ENCODE measurements around the gene PAX5.

PAX5 gene

GRCh38 chr9:36937951-36938350 is 96.1 kb downstream of the PAX5 start:
- no peak for DNase-seq
- H3K9me3 ChIP-seq (ENCODE audit: severe bottlenecking): no peaks in the 10 kb centered on the region
- no peak for TF ChIP-seq CTCF (IDR thresholded peaks at IDR 0.05; ENCODE audit: low read depth, low read length)
- H3K4me3 ChIP-seq (ENCODE audit: low read depth, low read length): no peak overlapping the region
- H3K27ac ChIP-seq: peak overlapping the region; percentile 75
- no peaks in the 10 kb centered on the region for H3K27me3 ChIP-seq (ENCODE audit: insufficient read depth, low read depth, severe bottlenecking)
- peaks cover 45% of the 10 kb centered on the region for H3K36me3 ChIP-seq

- DNase-seq: no peak
- peaks cover 4% of the 10 kb centered on the region for H3K9me3 ChIP-seq (ENCODE audit: severe bottlenecking)
- H3K27me3 ChIP-seq (ENCODE audit: insufficient read depth, low read depth, severe bottlenecking): no peaks in the 10 kb centered on the region
- no peak for TF ChIP-seq CTCF (IDR thresholded peaks at IDR 0.05; ENCODE audit: low read depth, low read length)
- H3K36me3 ChIP-seq: peaks cover 48% of the 10 kb centered on the region
- H3K27ac ChIP-seq: no peak overlapping the region
- H3K4me3 ChIP-seq (ENCODE audit: low read depth, low read length): no peak overlapping the region
These were observed 96.7 kb downstream of the PAX5 start for GRCh38 chr9:36937346-36937745.

- Histone ChIP-seq H3K36me3 (peaks cover 51% of the 10 kb centered on the region), H3K9me3 (ENCODE audit: severe bottlenecking) (peaks cover 6% of the 10 kb centered on the region), H3K27me3 (ENCODE audit: insufficient read depth, low read depth, severe bottlenecking) (no peaks in the 10 kb centered on the region), H3K4me3 (ENCODE audit: low read depth, low read length) (no peak overlapping the region), H3K27ac (no peak overlapping the region)
- no peak for DNase-seq
- TF ChIP-seq CTCF (IDR thresholded peaks at IDR 0.05; ENCODE audit: low read depth, low read length): no peak
These were observed 97.6 kb downstream of the PAX5 start for GRCh38 chr9:36936498-36936831.

GRCh38 chr9:36935768-36936497 is 98.1 kb downstream of the PAX5 start:
- Histone ChIP-seq H3K27ac (no peak overlapping the region), H3K9me3 (ENCODE audit: severe bottlenecking) (peaks cover 6% of the 10 kb centered on the region), H3K27me3 (ENCODE audit: insufficient read depth, low read depth, severe bottlenecking) (no peaks in the 10 kb centered on the region), H3K36me3 (peaks cover 51% of the 10 kb centered on the region), H3K4me3 (ENCODE audit: low read depth, low read length) (no peak overlapping the region)
- no peak for TF ChIP-seq CTCF (IDR thresholded peaks at IDR 0.05; ENCODE audit: low read depth, low read length)
- DNase-seq: no peak

GRCh38 chr9:36935332-36935731 is 98.7 kb downstream of the PAX5 start:
- H3K36me3 ChIP-seq: peaks cover 49% of the 10 kb centered on the region
- peaks cover 6% of the 10 kb centered on the region for H3K9me3 ChIP-seq (ENCODE audit: severe bottlenecking)
- no peak for TF ChIP-seq CTCF (IDR thresholded peaks at IDR 0.05; ENCODE audit: low read depth, low read length)
- no peak for DNase-seq
- no peaks in the 10 kb centered on the region for H3K27me3 ChIP-seq (ENCODE audit: insufficient read depth, low read depth, severe bottlenecking)
- H3K27ac ChIP-seq: no peak overlapping the region
- H3K4me3 ChIP-seq (ENCODE audit: low read depth, low read length): no peak overlapping the region

- H3K4me3 ChIP-seq (ENCODE audit: low read depth, low read length): no peak overlapping the region
- H3K27me3 ChIP-seq (ENCODE audit: insufficient read depth, low read depth, severe bottlenecking): no peaks in the 10 kb centered on the region
- no peak for TF ChIP-seq CTCF (IDR thresholded peaks at IDR 0.05; ENCODE audit: low read depth, low read length)
- H3K36me3 ChIP-seq: peaks cover 48% of the 10 kb centered on the region
- no peak overlapping the region for H3K27ac ChIP-seq
- peaks cover 6% of the 10 kb centered on the region for H3K9me3 ChIP-seq (ENCODE audit: severe bottlenecking)
- no peak for DNase-seq
These were observed 99.5 kb downstream of the PAX5 start for GRCh38 chr9:36934478-36935065.
